K562 (cell line): Measurements from ENCODE around the gene SLC24A2. TPM values are rescaled to one million over a fixed set of nuclear protein-coding genes. Genes with fewer than 3 reads are reported as not detected.

ENCODE experiments used
- ARID3A ChIP-seq: IDR thresholded peaks from 2 replicates; pipeline ENCODE4 v1.6.1; 2012; ENCODE audit warnings: low read depth, low read length, improper control_type of control experiment, borderline replicate concordance
- CBFA2T2 ChIP-seq: fragments of 450-650 bp; conservative IDR thresholded peaks from 2 replicates; pipeline ENCODE4 v1.6.1; 2017; ENCODE audit warnings: mild to moderate bottlenecking
- CREB3L1 ChIP-seq: fragments of 450-650 bp; IDR thresholded peaks from 2 replicates; pipeline ENCODE4 v1.6.1; 2014; ENCODE audit warnings: low read depth, mild to moderate bottlenecking, moderate library complexity, borderline replicate concordance
- CSDE1 ChIP-seq, 2 experiments: fragments of 450-650 bp; IDR thresholded peaks; 2 replicates each; pipeline ENCODE4 v1.6.1; 2016; ENCODE audit warnings: mild to moderate bottlenecking in 1 of 2
- CXXC5 ChIP-seq: fragments of 250-450 bp; sonication (Bioruptor Pico); IDR thresholded peaks from 2 replicates; pipeline ENCODE4 v1.8.0; 2022; ENCODE audit warnings: inconsistent platforms, mild to moderate bottlenecking, moderate library complexity
- EP400 ChIP-seq: fragments of 450-650 bp; IDR thresholded peaks from 2 replicates; pipeline ENCODE4 v1.6.1; 2017; ENCODE audit warnings: antibody characterized with exemption, mild to moderate bottlenecking, moderate library complexity
- HBP1 ChIP-seq: fragments of 450-650 bp; formaldehyde crosslinking; IDR thresholded peaks from 2 replicates; pipeline ENCODE4 v1.4.0; 2022; ENCODE audit warnings: missing genetic modification characterization
- MTF1 ChIP-seq: fragments of 250-450 bp; sonication (Bioruptor Pico); IDR thresholded peaks from 2 replicates; pipeline ENCODE4 v1.9.0; 2021; ENCODE audit warnings: moderate library complexity, mild to moderate bottlenecking, inconsistent platforms, borderline replicate concordance
- NELFE ChIP-seq: IDR thresholded peaks from 2 replicates; pipeline ENCODE4 v1.6.1; 2011; ENCODE audit warnings: mild to moderate bottlenecking; ENCODE audit not compliant: insufficient read depth, insufficient read length
- NEUROD1 ChIP-seq: fragments of 150-350 bp; IDR thresholded peaks from 2 replicates; pipeline ENCODE4 v1.6.1; 2014; ENCODE audit warnings: borderline replicate concordance, low read length, low read depth; ENCODE audit not compliant: partially characterized antibody
- POLR2AphosphoS5 ChIP-seq: IDR thresholded peaks from 2 replicates; pipeline ENCODE4 v1.6.1; 2011; ENCODE audit warnings: mild to moderate bottlenecking, low read depth, low read length, moderate library complexity; ENCODE audit not compliant: control insufficient read depth, insufficient read depth
- PREB ChIP-seq: sonication (generic); formaldehyde crosslinking; IDR thresholded peaks from 2 replicates; pipeline ENCODE4 v1.8.1; 2023; ENCODE audit warnings: mild to moderate bottlenecking, missing genetic modification reagents
- PRPF4 ChIP-seq: fragments of 200-400 bp; formaldehyde crosslinking; IDR thresholded peaks from one replicate; pipeline ENCODE4 v1.6.1; 2017; ENCODE audit warnings: low read length, low read depth, mild to moderate bottlenecking; ENCODE audit not compliant: insufficient read depth, poor library complexity, severe bottlenecking
- RBFOX2 ChIP-seq: fragments of 200-400 bp; formaldehyde crosslinking; IDR thresholded peaks from 2 replicates; pipeline ENCODE4 v1.6.1; 2017; ENCODE audit warnings: low read depth, mild to moderate bottlenecking, low read length, moderate library complexity
- SUPT5H ChIP-seq: fragments of 450-650 bp; IDR thresholded peaks from 2 replicates; pipeline ENCODE4 v1.6.1; 2016
- TRIM24 ChIP-seq, 2 experiments: fragments of 450-650 bp; IDR thresholded peaks; 2 replicates each; pipeline ENCODE4 v1.6.1; 2016
- ZFP30 ChIP-seq: fragments of 250-450 bp; sonication (Bioruptor Pico); IDR thresholded peaks from 2 replicates; pipeline ENCODE4 v1.8.0; 2022; ENCODE audit warnings: moderate library complexity, mild to moderate bottlenecking, inconsistent platforms, borderline replicate concordance
- ZNF175 ChIP-seq: fragments of 200-800 bp; sonication (Bioruptor generic); IDR thresholded peaks from 2 replicates; pipeline ENCODE4 v1.6.1; 2016; ENCODE audit warnings: low read depth, mild to moderate bottlenecking, missing genetic modification characterization, missing compliant biosample characterization
- ZNF507 ChIP-seq: conservative IDR thresholded peaks from 2 replicates; pipeline ENCODE4 v1.6.1; 2017; ENCODE audit warnings: missing genetic modification characterization, missing compliant biosample characterization
- ZNF561 ChIP-seq: fragments of 450-650 bp; formaldehyde crosslinking; conservative IDR thresholded peaks from 2 replicates; pipeline ENCODE4 v1.4.0; 2020; ENCODE audit warnings: mild to moderate bottlenecking, moderate library complexity
- ZNF766 ChIP-seq: fragments of 200-800 bp; sonication (Bioruptor generic); conservative IDR thresholded peaks from 2 replicates; pipeline ENCODE4 v1.6.1; 2016; ENCODE audit warnings: missing genetic modification characterization, missing compliant biosample characterization
- polyA plus RNA-seq, 8 experiments: library from polyadenylated mRNA; depleted of rRNA in 4 of 8; stranded (reverse) in 5 of 8; unstranded in 3 of 8; fragments of >200 nt; fragmentation: Nextera tagmentation in 2 of 8; fragmentation: Illumina TruSeq in 1 of 8; extraction: Ambion mirVana in 2 of 8; extraction: Trizol in 1 of 8; gene quantifications; 2 replicates each; pipeline versions ENCODE4 v1.2.1 to v1.2.3, GENCODE V29; 2011 to 2014; ENCODE audit warnings: inconsistent platforms in 1 of 8, missing spikeins in 1 of 8
- total RNA-seq, 7 experiments: library from RNA; depleted of rRNA in 6 of 7; stranded (reverse); fragments of >200 nt in 6 of 7; fragmentation: Illumina TruSeq in 2 of 7; extraction: Trizol in 2 of 7; gene quantifications; 2 replicates each; pipeline versions ENCODE4 v1.2.1 to v1.2.3, GENCODE V29; 2011 to 2021; ENCODE audit warnings: low replicate concordance in 1 of 7

The SLC24A2 gene
- total and polyA plus RNA-seq, 9 of the 15 experiments (the other 6 are each of a cell fraction or from before 2014, with no cell fraction given) = 0.04 to 0.40 (median 0.09) TPM

- TF ChIP-seq ARID3A (0 out of 2 replicates have a peak, but pooled peaks have one; percentile 24), SUPT5H (no peak), MTF1 (no peak), CSDE1 (IDR thresholded peaks at IDR 0.05) (no peak), ZNF175 (CRISPR knock-in tag) (0 out of 2 replicates have a peak, but pooled peaks have one; percentile 34), PRPF4 (no peak), ZNF766 (CRISPR knock-in tag) (peak; percentile 79), ZNF561 (CRISPR knock-in tag) (no peak), ZNF507 (tag) (no peak), CXXC5 (CRISPR knock-in tag) (0 out of 2 replicates have a peak, but pooled peaks have one; percentile 24), TRIM24 (IDR thresholded peaks at IDR 0.05) (peak; percentile 91 to 92), CREB3L1 (no peak), HBP1 (CRISPR knock-in tag) (no peak), CBFA2T2 (peak; percentile 91), ZFP30 (CRISPR knock-in tag) (no peak), POLR2AphosphoS5 (peak; percentile 66; the same call in 1 of the 2 replicates), RBFOX2 (no peak), EP400 (0 out of 2 replicates have a peak, but pooled peaks have one; percentile 20), PREB (CRISPR knock-in tag) (no peak), NELFE (no peak), NEUROD1 (peak; percentile 47)
Observed at GRCh38 chr9:19748278-19749126, 40.3 kb downstream of the SLC24A2 start (continued).
